CD14-positive monocyte (primary cell): ENCODE results near the gene UNC93B1. TPM values are rescaled to one million over a fixed set of nuclear protein-coding genes. Genes with fewer than 3 reads are reported as not detected.
"Not testable (repeated sequence)": the region's sequence is repeated elsewhere in the genome, so short reads cannot be mapped to it uniquely, and the experiment has no call there.

Experiments used
- DNase-seq, 3 donors: peaks; one replicate each; pipeline ENCODE4 v3.0.0-alpha.2; 2011 to 2022
- H2AFZ ChIP-seq: 2 replicates; pipeline ENCODE4 v1.6.0; 2012; ENCODE audit warnings: mild to moderate bottlenecking, low read depth, low read length, inconsistent platforms; ENCODE audit not compliant: insufficient read depth, poor library complexity, severe bottlenecking
- H3K27ac ChIP-seq, 2 donors: 1 replicate in 1 of 2; 2 replicates in 1 of 2; pipeline ENCODE4 v1.5.1; 2012 to 2013; ENCODE audit warnings: low read length in 2 of 2, control low read depth in 1 of 2, inconsistent platforms in 1 of 2, low read depth in 1 of 2, mild to moderate bottlenecking in 1 of 2
- H3K27me3 ChIP-seq, 2 donors: one replicate each; pipeline versions ENCODE4 v1.6.0 to v1.6.1; 2011 to 2013; ENCODE audit warnings: low read length in 2 of 2; ENCODE audit not compliant: control insufficient read depth in 2 of 2, insufficient read depth in 2 of 2
- H3K36me3 ChIP-seq, 2 donors: replicated peaks in 1 of 2; 1 replicate in 1 of 2; 2 replicates in 1 of 2; pipeline versions ENCODE4 v1.5.1 to v1.6.1; 2012 to 2013; ENCODE audit warnings: low read length in 2 of 2, control low read depth in 1 of 2, inconsistent platforms in 1 of 2, mild to moderate bottlenecking in 1 of 2; ENCODE audit not compliant: insufficient read depth in 2 of 2, control insufficient read depth in 1 of 2
- H3K4me1 ChIP-seq, 2 donors: 1 replicate in 1 of 2; 2 replicates in 1 of 2; pipeline versions ENCODE4 v1.5.1 to v1.6.1; 2012 to 2013; ENCODE audit warnings: low read length in 2 of 2, control low read depth in 1 of 2, inconsistent platforms in 1 of 2, mild to moderate bottlenecking in 1 of 2, moderate library complexity in 1 of 2; ENCODE audit not compliant: insufficient read depth in 2 of 2, control insufficient read depth in 1 of 2
- H3K4me2 ChIP-seq: replicated peaks from 2 replicates; pipeline ENCODE3; 2012; ENCODE audit warnings: low read length, moderate library complexity, mild to moderate bottlenecking; ENCODE audit not compliant: poor library complexity, severe bottlenecking; ENCODE audit errors: extremely low read depth
- H3K4me3 ChIP-seq, 3 experiments: fragments of 200-600 bp in 1 of 3; sonication (generic) in 1 of 3; replicated peaks in 1 of 3; 1 replicate in 2 of 3; 2 replicates in 1 of 3; pipeline ENCODE4 v1.5.1; 2011 to 2013; ENCODE audit warnings: low read length in 3 of 3, mild to moderate bottlenecking in 3 of 3, control low read depth in 2 of 3, low read depth in 2 of 3, inconsistent platforms in 1 of 3, moderate library complexity in 1 of 3
- H3K79me2 ChIP-seq: 2 replicates; pipeline ENCODE4 v1.6.0; 2012; ENCODE audit warnings: mild to moderate bottlenecking, control low read depth, inconsistent platforms, low read length, moderate library complexity; ENCODE audit not compliant: insufficient read depth
- H3K9ac ChIP-seq: 2 replicates; pipeline ENCODE4 v1.6.0; 2017; ENCODE audit warnings: low read length, mild to moderate bottlenecking; ENCODE audit not compliant: insufficient read depth, poor library complexity, severe bottlenecking
- H3K9me3 ChIP-seq, 2 donors: replicated peaks in 1 of 2; 1 replicate in 1 of 2; 2 replicates in 1 of 2; pipeline versions ENCODE4 v1.5.1 to v1.6.1; 2012 to 2013; ENCODE audit warnings: low read length in 2 of 2, control low read depth in 1 of 2; ENCODE audit not compliant: control insufficient read depth in 1 of 2, insufficient read depth in 1 of 2
- H4K20me1 ChIP-seq: 2 replicates; pipeline ENCODE4 v1.6.0; 2012; ENCODE audit warnings: mild to moderate bottlenecking, low read length, control low read depth, moderate library complexity; ENCODE audit not compliant: insufficient read depth
- H3K27ac Mint-ChIP-seq, 7 donors: one replicate each; pipeline ENCODE4 v1.8.0; 2020; ENCODE audit warnings: mild to moderate bottlenecking in 7 of 7, mixed read lengths in 7 of 7, moderate library complexity in 6 of 7, inconsistent platforms in 2 of 7
- H3K27me3 Mint-ChIP-seq, 3 donors: one replicate each; pipeline ENCODE4 v1.8.0; 2021 to 2022; ENCODE audit warnings: low read depth in 3 of 3, mild to moderate bottlenecking in 3 of 3, mixed read lengths in 3 of 3, moderate library complexity in 3 of 3, inconsistent platforms in 1 of 3
- H3K36me3 Mint-ChIP-seq, 2 donors: one replicate each; pipeline ENCODE4 v1.8.0; 2020; ENCODE audit warnings: mixed read lengths in 2 of 2, inconsistent platforms in 1 of 2, mild to moderate bottlenecking in 1 of 2
- H3K4me1 Mint-ChIP-seq: one replicate; pipeline ENCODE4 v1.8.0; 2020; ENCODE audit warnings: mild to moderate bottlenecking, mixed read lengths
- H3K4me3 Mint-ChIP-seq, 2 donors: one replicate each; pipeline ENCODE4 v1.8.0; 2020; ENCODE audit warnings: mild to moderate bottlenecking in 2 of 2, mixed read lengths in 2 of 2, moderate library complexity in 1 of 2
- H3K9me3 Mint-ChIP-seq, 7 donors: one replicate each; pipeline ENCODE4 v1.8.0; 2020 to 2022; ENCODE audit warnings: mixed read lengths in 7 of 7, mild to moderate bottlenecking in 6 of 7, moderate library complexity in 6 of 7, inconsistent platforms in 2 of 7
- CTCF ChIP-seq: fragments of 200-600 bp; IDR thresholded peaks from one replicate; pipeline ENCODE4 v1.8.0; 2022; ENCODE audit warnings: antibody characterized with exemption, mild to moderate bottlenecking
- WGBS: methylation state at CpG from one replicate; pipeline ENCODE4 v1.1.5; 2013; ENCODE audit warnings: missing lambda C conversion rate; ENCODE audit not compliant: insufficient coverage; 5-methylcytosine and 5-hydroxymethylcytosine counted together
- intact Hi-C, 2 donors: fragments of 100-400 bp; cut with micrococcal nuclease; formaldehyde crosslinking; loops; one replicate each; pipeline versions ENCODE4 v1.15.0 to v1.15.1; 2023
- polyA plus RNA-seq, 3 donors: library from polyadenylated mRNA; depleted of rRNA in 1 of 3; unstranded in 2 of 3; stranded (reverse) in 1 of 3; fragments of 300-500 nt in 2 of 3; fragments of >200 nt in 1 of 3; fragmentation: Illumina TruSeq in 2 of 3; gene quantifications; 1 replicate in 2 of 3; 2 replicates in 1 of 3; pipeline ENCODE4 v1.2.3, GENCODE V29; 2012 to 2021

Gene UNC93B1
- polyA plus RNA-seq, 3 donors = 185 to 301 (median 220) TPM

DNA sequence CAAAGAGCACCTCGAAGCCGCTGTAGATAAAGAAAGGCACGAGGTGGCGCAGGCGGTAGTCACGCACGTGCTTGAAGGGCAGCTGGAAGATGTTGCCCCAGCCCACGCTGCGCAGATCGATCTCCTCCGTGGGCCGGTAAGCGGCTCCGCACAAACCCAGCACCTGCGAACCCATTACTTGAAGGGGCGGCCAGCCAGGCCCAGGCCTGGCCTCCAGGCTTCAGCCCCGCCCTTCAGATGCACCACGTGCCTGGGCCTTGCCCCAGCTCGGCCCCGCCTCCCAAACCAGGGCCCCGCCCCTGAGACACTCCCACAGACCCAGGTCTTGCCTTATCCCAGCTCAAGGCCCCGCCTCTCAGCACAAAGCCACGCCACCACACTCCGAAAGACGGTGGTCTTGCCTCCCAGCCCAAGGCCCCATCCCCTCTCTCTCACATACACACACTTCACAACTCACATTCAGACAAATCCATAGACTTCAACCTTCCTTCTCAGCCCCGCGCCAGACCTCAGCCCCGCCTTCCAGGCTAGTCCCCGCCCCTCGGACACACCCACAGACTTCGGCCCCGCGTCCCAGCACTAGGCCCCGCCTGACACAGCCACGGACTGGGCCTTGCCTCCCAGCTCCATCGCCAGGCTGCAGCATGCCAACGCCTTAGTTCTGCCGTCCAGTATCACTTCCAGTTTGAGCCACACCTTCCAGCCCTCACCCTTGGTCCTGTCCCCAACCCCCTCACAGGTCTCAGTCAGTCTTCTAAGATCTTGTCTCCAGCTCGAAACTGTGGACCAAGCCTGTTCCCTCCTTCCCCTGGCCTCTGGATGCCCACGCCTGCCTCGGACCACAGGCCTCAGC is 7.0 kb downstream of the UNC93B1 start:
- Histone ChIP-seq H3K4me2 (peak overlapping the region; percentile 72), H3K79me2 (peaks cover 39% of the 10 kb centered on the region), H3K36me3 (peaks cover 50 to 71% of the 10 kb centered on the region in 2 donors), H3K9me3 (no peaks in the 10 kb centered on the region), H3K27me3 (no peaks in the 10 kb centered on the region), H3K9ac (no peak overlapping the region), H3K27ac (peak overlapping the region; percentile 55 to 63), H3K4me1 (peaks cover 42 to 59% of the 10 kb centered on the region in 2 donors), H4K20me1 (peaks cover 94% of the 10 kb centered on the region), H2AFZ (peak overlapping the region; percentile 48), H3K4me3 (peak overlapping the region in 1 of 3 experiments; percentile 68)
- intact Hi-C loops = no loop called here
- no peak for TF ChIP-seq CTCF
- peaks cover 0 to 3% (median 0%) of the 10 kb centered on the region in 7 donors for H3K9me3 Mint-ChIP-seq
- peaks cover 51% of the 10 kb centered on the region for H3K4me1 Mint-ChIP-seq
- peaks cover 0 to 2% (median 1%) of the 10 kb centered on the region in 3 donors for H3K27me3 Mint-ChIP-seq
- peak overlapping the region; percentile 72 to 98 (median 94) for H3K27ac Mint-ChIP-seq
- peaks cover 44 to 81% of the 10 kb centered on the region in 2 donors for H3K36me3 Mint-ChIP-seq
- peak overlapping the region; percentile 77 to 84 for H3K4me3 Mint-ChIP-seq
- peak; percentile 82 to 89 (median 86) for DNase-seq
- WGBS = 71% methylated on average over 37 of the region's 41 CpGs

DNA sequence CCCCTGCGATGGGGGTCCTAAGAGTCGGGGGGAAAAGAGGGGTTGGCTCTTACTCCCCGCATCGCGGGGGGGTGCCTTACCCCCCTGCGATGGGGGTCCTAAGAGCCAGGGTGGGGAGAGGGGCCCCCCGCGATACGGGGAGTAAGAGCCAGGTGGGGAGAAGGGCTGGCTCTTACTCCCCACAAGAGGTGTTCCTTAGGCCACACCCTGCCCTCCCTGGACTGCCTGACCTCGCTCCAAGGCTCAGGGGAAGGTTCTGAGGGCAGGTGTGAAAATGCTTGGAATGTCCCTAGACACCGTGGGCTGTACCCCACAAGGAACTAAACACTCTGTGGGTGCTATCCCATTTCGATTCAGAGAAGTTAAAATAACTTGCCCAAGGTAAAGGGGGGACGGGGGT is 7.8 kb downstream of the UNC93B1 start:
- no peak overlapping the region for H3K27ac ChIP-seq
- peaks cover 0 to 3% (median 3%) of the 10 kb centered on the region in 3 donors for H3K27me3 Mint-ChIP-seq
- H3K4me1 ChIP-seq = peaks cover 34 to 52% of the 10 kb centered on the region in 2 donors
- 100% methylated on average over 1 of the region's 13 CpGs for WGBS
- H3K9me3 ChIP-seq = no peaks in the 10 kb centered on the region
- intact Hi-C loops = no loop called here
- no peak overlapping the region for H3K4me3 ChIP-seq
- H3K27me3 ChIP-seq = no peaks in the 10 kb centered on the region
- TF ChIP-seq CTCF = no peak
- peaks cover 44 to 77% of the 10 kb centered on the region in 2 donors for H3K36me3 Mint-ChIP-seq
- peaks cover 0 to 3% (median 0%) of the 10 kb centered on the region in 7 donors for H3K9me3 Mint-ChIP-seq
- H3K36me3 ChIP-seq = peaks cover 47 to 71% of the 10 kb centered on the region in 2 donors
- H3K4me2 ChIP-seq = no peak overlapping the region
- DNase-seq = no peak
- H3K4me1 Mint-ChIP-seq = peaks cover 46% of the 10 kb centered on the region
- no peak overlapping the region for H3K4me3 Mint-ChIP-seq
- no peak overlapping the region for H3K9ac ChIP-seq
- H4K20me1 ChIP-seq = peaks cover 86% of the 10 kb centered on the region
- peaks cover 31% of the 10 kb centered on the region for H3K79me2 ChIP-seq
- H2AFZ ChIP-seq = no peak overlapping the region
- peak overlapping the region in 1 of 7 donors; percentile 30 for H3K27ac Mint-ChIP-seq

GRCh38 chr11:67995579-67995978 is 8.3 kb downstream of the UNC93B1 start:
- H3K9me3 ChIP-seq, H3K4me3 Mint-ChIP-seq, H3K27ac ChIP-seq, H3K4me3 ChIP-seq, H3K27me3 ChIP-seq, H3K9ac ChIP-seq, H3K27me3 Mint-ChIP-seq, H3K4me2 ChIP-seq, H3K27ac Mint-ChIP-seq, H3K9me3 Mint-ChIP-seq, intact Hi-C loops, H2AFZ ChIP-seq, DNase-seq: not testable (repeated sequence)
- WGBS = 92% methylated on average over 4 of the region's 14 CpGs
- peaks cover 34 to 47% of the 10 kb centered on the region in 2 donors for H3K4me1 ChIP-seq
- H3K36me3 ChIP-seq = peaks cover 46 to 68% of the 10 kb centered on the region in 2 donors
- peaks cover 44 to 74% of the 10 kb centered on the region in 2 donors for H3K36me3 Mint-ChIP-seq
- peaks cover 82% of the 10 kb centered on the region for H4K20me1 ChIP-seq
- peaks cover 48% of the 10 kb centered on the region for H3K4me1 Mint-ChIP-seq
- peaks cover 27% of the 10 kb centered on the region for H3K79me2 ChIP-seq
